Measurements from ENCODE around the gene KCNQ1.

Gene KCNQ1

DNA sequence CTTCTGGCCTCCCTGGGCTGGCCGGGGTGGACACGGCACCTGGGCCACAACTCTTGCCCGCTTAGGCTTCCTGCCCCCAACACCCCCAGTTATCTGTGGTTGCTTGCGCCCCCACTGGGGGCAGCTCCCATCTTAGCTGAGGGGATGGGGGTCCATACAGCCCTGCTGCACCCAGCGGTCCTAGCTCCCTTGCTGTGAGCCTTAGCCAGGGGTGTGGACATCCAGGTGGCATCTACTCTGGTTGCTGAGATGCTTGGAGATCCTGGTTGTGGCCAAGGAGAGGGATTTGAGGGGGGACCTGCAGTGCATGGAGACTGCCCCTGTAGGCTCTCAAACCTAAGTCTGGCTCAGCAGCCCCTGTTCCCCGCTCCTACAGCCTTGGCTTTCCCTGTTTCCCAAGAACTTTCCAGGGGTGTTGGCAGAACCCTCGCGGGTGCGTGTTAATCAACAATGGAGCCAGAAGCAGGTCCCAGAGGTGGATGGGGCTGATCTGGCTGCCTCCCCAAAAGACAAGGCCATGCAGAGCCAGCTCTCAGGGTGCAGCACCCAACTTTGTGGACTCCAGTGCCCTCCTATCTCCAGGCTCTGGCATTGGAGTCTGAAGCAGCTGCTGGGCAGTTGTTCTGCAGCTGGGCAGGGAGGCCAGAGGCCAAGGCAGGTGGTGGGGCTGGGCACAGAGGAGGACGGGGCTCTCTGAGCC is 3.3 kb downstream of the KCNQ1 start:
- TF ChIP-seq GATA2 (IDR thresholded peaks at IDR 0.05; ENCODE audit: low read depth, low read length) (no peak), GATA3 (IDR thresholded peaks at IDR 0.05; ENCODE audit: low read depth, low read length) (no peak)

DNA sequence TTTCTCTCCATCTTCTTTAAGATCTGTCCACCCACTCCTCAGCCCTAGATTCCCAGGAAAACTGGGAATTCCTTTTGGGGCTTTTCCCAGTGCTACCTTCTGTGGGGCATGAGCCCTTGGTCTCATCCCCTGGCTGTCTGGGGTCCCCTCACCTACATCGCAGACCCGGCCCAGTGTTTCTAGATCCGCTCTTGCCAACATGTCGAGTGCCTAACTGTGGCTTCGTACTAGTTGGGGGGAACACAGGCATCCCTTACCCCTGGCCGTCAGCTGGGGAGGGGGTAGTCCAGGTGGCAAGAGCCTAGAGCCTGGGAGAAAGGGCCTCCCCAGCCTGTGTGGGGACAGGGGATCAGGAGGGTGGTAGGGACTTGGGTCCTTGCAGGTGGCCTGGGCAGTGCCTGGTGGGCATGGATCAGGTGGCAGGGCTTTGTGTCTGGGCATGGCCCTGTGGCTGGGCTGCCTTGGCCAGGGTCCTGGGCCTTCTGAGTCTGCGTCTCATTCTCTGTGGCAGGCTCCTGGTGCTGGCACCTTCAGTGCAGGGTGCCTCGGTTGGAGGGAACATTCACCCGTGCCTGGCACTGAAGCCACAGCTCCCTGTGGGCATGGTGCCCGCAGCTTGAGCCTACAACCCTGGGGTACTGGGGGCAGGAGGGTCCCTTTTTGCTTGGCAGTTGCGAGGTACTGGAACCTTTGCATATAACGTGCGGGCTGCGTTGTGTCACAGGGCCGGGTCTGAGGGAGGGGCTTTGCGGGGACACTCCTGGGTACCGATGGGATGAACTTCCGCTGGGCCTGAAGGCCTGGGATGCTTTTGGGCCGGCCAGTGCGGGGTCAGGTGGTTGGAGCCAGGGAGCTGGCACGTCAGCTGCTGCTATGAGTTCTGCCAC is 4.1 kb downstream of the KCNQ1 start:
- TF ChIP-seq GATA3 (IDR thresholded peaks at IDR 0.05; ENCODE audit: low read depth, low read length) (no peak), GATA2 (IDR thresholded peaks at IDR 0.05; ENCODE audit: low read depth, low read length) (no peak)

DNA sequence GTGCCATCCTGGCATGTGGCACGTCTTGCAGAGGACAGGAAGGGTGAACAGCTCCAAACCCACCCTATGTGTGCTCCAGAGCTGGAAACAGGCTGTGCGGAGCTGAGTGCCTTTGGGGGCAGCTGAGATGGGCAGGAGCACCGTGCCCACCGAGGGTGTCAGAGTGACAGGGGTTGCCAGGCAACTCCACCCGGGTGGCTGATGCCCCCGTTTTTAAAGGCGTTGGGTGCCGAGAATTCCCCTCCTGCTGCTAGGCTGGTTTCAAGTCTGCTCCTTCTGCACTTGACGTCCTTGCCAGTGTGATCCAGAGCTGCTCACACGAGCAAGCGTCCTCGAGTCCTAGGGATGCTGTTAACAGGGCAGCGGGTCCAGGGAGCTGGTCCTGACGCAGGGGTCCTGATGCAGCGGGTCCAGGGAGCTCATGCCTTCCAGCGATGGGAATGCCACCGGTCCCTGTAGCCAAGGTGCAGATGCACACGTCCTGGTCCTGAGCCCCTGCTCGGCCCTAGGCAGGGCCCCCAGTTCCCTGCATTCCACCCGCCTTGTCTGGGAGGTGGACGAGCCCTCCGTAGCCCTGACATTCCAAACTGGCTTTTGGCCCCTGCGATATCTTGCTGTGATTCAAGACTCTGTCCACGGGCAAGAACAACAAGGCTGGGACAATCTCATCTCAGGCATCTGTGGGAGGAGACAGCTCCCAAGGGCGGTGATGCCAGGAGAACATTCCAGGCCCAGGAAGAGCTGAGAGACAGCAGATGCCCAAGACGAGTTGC is 4.9 kb downstream of the KCNQ1 start:
- TF ChIP-seq GATA3 (IDR thresholded peaks at IDR 0.05; ENCODE audit: low read depth, low read length) (no peak), GATA2 (IDR thresholded peaks at IDR 0.05; ENCODE audit: low read depth, low read length) (no peak)

DNA sequence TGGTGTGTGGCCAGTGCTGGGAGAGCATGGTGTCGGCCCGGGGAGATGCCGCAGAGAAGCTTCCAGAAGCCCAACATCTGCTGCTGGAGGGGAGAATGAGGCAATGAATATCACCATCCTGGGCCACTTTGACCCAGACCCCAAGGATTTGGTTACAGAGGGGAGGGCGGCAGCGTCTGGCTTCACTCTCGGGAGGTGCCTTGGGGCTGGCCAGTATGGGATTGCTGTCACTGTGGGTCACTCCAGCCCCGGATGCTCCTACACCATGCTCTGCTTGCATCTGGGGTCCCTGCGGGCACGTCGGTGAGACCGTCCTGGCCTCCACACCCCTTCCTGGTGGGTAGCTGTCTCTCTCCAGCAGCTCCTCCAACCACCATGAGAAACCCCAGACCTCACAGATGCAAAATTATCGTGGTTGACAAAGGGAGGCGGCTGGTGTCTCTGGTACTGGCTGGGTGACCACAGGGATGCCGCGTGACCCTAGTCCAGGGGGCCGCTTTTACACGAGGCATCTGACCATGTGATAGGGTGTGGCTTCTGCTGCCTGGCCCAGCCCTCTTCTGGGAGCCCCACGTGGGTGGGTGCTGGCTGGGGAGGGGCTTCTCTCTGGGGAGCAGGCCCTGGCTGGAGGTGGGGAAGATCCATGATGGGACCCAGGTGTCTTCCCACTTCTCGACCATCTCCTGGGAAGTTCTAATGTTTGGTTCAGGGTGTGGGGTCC is 5.7 kb downstream of the KCNQ1 start:
- no peak for TF ChIP-seq GATA2 (IDR thresholded peaks at IDR 0.05; ENCODE audit: low read depth, low read length)
- no peak for TF ChIP-seq GATA3 (IDR thresholded peaks at IDR 0.05; ENCODE audit: low read depth, low read length)

DNA sequence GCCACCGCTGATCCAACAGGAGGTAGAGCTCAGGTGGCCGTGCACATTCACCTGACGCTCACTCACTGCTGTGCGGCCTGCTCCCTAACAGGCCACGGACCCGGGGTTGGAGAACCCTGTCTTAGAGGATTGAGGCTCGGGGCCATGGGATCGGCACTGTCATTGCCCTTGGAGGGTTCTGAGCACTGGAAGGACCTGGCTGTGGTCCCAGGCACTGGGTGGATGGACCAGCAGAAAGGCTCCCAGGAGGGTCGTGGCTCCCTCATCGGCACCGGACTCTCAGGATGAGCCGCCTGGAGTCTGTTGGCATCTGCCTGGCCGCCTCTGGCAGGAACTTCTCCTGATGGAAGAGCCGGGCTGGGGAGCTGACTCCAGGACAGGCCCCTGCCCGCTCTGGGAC is 6.5 kb downstream of the KCNQ1 start:
- TF ChIP-seq GATA3 (IDR thresholded peaks at IDR 0.05; ENCODE audit: low read depth, low read length) (no peak), GATA2 (IDR thresholded peaks at IDR 0.05; ENCODE audit: low read depth, low read length) (no peak)

DNA sequence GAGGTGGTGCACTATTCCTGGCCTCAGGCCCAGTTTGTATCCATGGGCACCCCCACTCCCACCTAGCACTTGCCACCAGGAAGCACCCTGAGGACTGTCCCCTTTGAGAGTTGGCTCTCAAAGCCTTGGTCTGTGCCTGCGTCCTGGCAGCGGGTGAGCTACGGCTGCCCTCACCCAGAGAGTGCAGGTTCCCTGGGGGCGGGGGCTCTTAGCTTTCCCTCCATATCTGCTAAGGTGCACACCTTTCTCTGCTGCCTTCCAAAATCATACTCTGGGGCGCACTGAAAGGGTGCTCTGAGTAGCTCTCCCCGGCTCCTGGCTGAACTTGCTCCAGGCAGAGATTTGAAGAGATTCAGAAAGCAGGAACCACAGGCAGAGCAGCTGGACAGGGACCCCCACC is 7.1 kb downstream of the KCNQ1 start:
- no peak for TF ChIP-seq GATA3 (IDR thresholded peaks at IDR 0.05; ENCODE audit: low read depth, low read length)
- TF ChIP-seq GATA2 (IDR thresholded peaks at IDR 0.05; ENCODE audit: low read depth, low read length): no peak

DNA sequence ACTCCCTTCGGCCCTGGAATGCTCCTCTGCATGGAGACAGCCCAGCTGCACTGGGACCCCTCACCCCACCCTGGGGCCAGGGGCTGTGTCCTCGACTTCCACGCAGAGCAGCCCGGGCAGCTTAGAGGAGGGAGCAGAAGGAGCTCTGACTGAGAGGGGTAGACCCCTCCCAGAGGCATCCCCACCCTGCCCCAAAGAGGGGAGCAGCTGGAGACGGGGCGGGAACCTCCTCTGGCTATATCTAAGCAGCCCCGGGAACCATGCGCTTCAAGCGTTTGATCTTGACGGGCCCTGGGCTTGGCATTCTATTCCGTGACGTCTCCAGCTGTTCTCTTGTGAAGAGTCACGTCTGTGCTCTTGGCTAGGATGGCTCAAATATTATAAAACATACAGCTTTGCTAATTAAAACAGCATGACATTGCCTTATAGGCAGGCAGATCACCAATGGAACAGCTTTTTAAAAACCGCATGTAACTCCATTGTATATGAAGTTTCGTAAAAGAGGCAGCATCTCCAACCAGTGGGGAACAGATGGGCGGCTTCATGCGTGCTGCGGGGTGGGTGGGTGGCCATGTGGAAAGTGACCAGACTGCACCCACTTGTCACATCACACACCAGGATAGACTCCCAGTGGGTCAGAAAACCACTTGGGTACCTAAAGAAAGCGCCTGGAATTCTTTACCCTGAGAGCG is 7.7 kb downstream of the KCNQ1 start:
- no peak for TF ChIP-seq GATA2 (IDR thresholded peaks at IDR 0.05; ENCODE audit: low read depth, low read length)
- no peak for TF ChIP-seq GATA3 (IDR thresholded peaks at IDR 0.05; ENCODE audit: low read depth, low read length)

DNA sequence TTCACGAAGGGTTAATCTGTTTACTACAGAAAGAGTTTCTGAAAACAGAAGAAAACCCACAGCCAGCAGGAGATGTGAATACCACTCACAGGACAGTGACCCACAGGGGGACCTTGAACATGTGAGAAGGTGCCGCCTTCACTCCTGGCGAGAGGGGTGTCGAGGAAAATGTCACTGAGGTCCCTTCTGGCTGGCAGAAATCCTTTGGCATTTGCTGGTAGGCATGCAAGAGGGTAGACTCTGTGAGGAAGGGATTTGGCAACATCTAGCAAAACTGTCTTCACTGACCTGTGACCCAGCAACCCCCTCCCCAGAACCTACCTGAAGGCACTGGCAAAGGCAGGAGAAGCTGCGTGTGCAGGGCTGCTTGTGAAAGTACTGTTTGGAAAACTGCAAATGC is 8.6 kb downstream of the KCNQ1 start:
- TF ChIP-seq GATA3 (IDR thresholded peaks at IDR 0.05; ENCODE audit: low read depth, low read length) (no peak), GATA2 (IDR thresholded peaks at IDR 0.05; ENCODE audit: low read depth, low read length) (no peak)

DNA sequence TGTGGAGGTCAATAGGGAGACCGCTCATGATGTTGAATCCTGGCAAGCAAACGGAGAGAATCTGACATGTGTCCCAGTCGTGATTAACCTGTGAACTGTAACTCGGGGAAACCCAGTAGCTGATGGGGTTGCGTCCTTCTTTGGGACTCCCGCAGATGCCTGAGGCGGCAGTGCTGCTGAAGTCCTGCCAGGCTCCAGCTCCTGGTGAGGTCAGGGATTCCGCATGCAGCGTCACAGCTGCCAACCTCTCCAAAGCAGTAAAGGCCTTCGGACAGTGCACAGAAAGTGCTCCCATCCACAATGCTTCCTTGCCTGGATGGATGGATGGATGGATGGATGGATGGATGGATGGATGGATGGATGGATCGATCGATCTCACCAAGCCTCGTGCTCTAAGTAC is 13.5 kb downstream of the KCNQ1 start:
- no peak for TF ChIP-seq GATA2 (IDR thresholded peaks at IDR 0.05; ENCODE audit: low read depth, low read length)
- TF ChIP-seq GATA3 (IDR thresholded peaks at IDR 0.05; ENCODE audit: low read depth, low read length): no peak

DNA sequence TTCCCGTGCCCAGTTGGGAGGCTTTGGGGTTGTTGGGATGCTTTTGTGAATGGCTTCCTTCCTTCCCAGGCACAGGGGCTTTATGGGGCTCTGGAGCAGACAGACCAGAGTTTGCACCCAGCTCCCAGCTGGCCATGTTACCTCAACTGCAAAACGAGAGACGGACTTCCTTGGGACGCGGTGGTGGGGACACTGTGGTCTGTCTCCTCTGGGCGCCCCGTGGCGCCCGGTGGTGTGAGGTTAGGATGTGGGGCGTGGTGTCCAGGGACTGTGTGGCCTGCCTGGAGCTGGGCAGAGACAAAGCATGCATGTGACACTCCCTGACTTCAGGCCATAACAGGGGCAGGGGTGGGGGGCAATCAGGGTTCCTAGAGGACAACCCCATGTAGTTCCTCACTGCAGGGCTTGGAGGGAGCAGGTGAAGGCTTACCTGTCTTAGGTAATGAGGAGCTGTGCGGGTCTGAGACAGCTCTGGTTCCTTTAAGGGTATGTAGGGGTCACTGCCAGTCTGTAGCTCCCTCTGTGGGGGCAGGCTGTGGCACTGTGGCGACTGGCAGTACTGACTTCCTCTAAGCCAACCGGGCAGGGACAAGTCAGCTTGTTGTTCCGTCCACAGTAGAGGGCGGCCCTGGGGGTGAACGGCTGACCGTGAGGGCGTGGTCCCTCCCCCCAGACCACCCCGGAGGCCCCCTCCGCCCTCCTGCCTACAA is 14.4 kb downstream of the KCNQ1 start:
- TF ChIP-seq GATA3 (IDR thresholded peaks at IDR 0.05; ENCODE audit: low read depth, low read length): no peak
- TF ChIP-seq GATA2 (IDR thresholded peaks at IDR 0.05; ENCODE audit: low read depth, low read length): no peak

DNA sequence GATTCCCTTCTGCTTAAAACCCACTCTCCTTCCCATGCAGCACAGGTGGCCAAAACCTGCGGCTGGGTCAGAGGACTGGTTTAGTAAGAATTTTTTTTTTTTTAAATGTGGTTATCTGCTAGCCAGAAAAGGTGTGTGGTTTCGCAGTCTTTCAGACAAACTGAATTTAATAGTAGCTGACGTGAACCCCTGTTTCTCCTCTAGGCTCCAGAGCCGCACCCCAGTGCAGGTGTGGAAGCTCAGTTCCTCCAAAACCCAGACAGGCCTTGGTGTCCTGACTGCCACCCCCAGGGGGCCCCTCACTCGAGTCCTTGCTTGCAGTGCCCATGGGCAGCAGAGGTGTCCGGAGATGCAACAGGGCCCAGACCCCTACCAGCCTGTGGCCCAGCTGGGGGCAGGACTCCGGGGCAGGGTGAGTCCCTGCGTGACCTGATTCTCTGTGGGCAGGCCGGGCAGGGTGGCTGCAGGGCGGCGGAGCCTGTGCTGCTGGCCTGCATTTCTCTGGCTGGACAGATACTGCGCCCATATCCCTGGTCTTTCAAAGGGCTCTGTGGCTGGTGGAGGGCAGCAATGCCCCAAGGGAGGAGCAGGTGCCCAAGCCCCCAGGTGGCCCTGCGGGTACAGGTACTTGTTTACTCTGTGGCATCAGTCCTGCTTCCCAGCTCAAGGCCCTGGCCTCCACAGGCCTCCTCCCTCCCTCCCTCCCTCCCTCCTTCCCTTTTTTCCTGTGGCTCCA is 15.2 kb downstream of the KCNQ1 start:
- TF ChIP-seq GATA3 (IDR thresholded peaks at IDR 0.05; ENCODE audit: low read depth, low read length) (no peak), GATA2 (IDR thresholded peaks at IDR 0.05; ENCODE audit: low read depth, low read length) (no peak)
